ENCODE measurements around the gene TAF12.

The TAF12 gene

GRCh38 chr1:28642056-28642846 is 616 bp downstream of the TAF12 start:
- TF ChIP-seq, protein P1, sequence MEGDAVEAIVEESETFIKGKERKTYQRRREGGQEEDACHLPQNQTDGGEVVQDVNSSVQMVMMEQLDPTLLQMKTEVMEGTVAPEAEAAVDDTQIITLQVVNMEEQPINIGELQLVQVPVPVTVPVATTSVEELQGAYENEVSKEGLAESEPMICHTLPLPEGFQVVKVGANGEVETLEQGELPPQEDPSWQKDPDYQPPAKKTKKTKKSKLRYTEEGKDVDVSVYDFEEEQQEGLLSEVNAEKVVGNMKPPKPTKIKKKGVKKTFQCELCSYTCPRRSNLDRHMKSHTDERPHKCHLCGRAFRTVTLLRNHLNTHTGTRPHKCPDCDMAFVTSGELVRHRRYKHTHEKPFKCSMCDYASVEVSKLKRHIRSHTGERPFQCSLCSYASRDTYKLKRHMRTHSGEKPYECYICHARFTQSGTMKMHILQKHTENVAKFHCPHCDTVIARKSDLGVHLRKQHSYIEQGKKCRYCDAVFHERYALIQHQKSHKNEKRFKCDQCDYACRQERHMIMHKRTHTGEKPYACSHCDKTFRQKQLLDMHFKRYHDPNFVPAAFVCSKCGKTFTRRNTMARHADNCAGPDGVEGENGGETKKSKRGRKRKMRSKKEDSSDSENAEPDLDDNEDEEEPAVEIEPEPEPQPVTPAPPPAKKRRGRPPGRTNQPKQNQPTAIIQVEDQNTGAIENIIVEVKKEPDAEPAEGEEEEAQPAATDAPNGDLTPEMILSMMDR (IDR thresholded peaks at IDR 0.05; ENCODE audit: low read depth, low read length): no peak
- peak overlapping the region; percentile 73 to 85 for H3K4me3 ChIP-seq (replicated peaks in 1 of 2; ENCODE audit: low read depth in 2 of 2, low read length in 2 of 2)
- peak in 1 of 2 donors; percentile 40 for DNase-seq (ENCODE audit: low read depth in 2 of 2)

- no peak overlapping the region for H3K4me3 ChIP-seq (replicated peaks in 1 of 2; ENCODE audit: low read depth in 2 of 2, low read length in 2 of 2)
- peak; percentile 15 to 24 for DNase-seq (ENCODE audit: low read depth in 2 of 2)
- TF ChIP-seq, protein P1 (IDR thresholded peaks at IDR 0.05; ENCODE audit: low read depth, low read length): peak; percentile 37
Observed at GRCh38 chr1:28640766-28641165, 2.1 kb downstream of the TAF12 start.

DNA sequence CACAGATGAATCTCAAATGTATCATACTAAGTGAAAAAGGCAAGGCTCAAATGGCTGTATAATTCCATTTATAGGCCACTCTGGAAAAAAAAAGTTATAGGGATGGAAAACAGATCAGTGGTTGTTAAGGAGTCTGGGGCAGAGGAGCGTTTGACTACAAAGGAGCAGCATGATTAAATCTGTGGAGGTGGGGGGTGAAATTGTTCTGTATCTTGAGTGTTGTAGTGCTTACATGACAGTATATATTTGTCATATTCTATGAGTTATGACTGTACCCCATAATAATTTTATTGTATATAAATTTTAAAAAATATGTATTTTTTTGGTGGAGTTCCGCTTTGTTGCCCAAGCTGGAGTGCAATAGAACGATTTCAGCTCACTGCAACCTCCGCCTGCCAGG is 10.3 kb downstream of the TAF12 start:
- H3K4me3 ChIP-seq (replicated peaks in 1 of 2; ENCODE audit: low read depth in 2 of 2, low read length in 2 of 2): no peak overlapping the region
- TF ChIP-seq, protein P1 (IDR thresholded peaks at IDR 0.05; ENCODE audit: low read depth, low read length): no peak
- no peak for DNase-seq (ENCODE audit: low read depth in 2 of 2)

DNA sequence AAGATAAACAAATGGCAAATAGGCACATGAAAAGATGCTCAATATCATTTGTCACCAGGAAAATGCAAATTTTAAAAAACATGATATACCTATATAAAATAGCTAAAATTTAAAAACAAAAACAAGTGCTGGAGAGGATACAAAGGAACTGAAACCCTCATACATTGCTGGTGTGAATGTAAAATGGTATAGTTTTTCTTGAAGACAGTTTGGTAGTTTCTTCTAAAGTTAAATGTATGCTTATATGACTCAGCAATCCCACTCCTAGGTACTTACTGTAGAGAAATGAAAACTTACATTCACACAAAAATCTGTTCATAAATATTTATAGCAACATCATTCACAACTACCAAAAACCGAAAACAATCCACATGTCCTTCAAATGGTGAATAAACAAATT is 11.2 kb downstream of the TAF12 start:
- H3K4me3 ChIP-seq (replicated peaks in 1 of 2; ENCODE audit: low read depth in 2 of 2, low read length in 2 of 2): no peak overlapping the region
- DNase-seq (ENCODE audit: low read depth in 2 of 2): no peak
- TF ChIP-seq, protein P1 (IDR thresholded peaks at IDR 0.05; ENCODE audit: low read depth, low read length): no peak

DNA sequence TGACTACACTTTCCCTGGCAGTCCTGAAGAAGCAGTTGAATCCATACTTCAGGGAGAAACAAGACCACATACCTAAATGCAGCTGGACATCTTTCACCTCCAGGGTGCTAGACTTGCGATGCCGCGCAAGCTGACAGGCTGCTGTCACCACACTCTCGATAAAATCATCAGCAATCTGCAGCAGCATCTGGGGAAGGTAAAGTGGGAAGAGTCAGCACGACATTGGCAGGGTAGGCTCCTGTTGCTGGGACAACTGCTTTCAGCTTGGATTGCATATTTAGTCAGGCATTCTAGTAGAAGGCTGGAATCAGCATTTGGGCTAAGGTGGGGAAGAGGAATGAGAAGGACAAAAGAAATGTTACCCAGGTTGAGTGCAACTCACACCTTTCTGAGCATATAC is 29.7 kb downstream of the TAF12 start:
- TF ChIP-seq, protein P1 (IDR thresholded peaks at IDR 0.05; ENCODE audit: low read depth, low read length): no peak
- H3K4me3 ChIP-seq (replicated peaks in 1 of 2; ENCODE audit: low read depth in 2 of 2, low read length in 2 of 2): no peak overlapping the region
- DNase-seq (ENCODE audit: low read depth in 2 of 2): no peak

- TF ChIP-seq, protein P1 (IDR thresholded peaks at IDR 0.05; ENCODE audit: low read depth, low read length): no peak
- DNase-seq (ENCODE audit: low read depth in 2 of 2): no peak
Observed at GRCh38 chr1:28606771-28607170, 36.1 kb downstream of the TAF12 start.

More at GRCh38 chr1:28606771-28607170, 36.1 kb downstream of the TAF12 start:
- no peak overlapping the region for H3K4me3 ChIP-seq (replicated peaks in 1 of 2; ENCODE audit: low read depth in 2 of 2, low read length in 2 of 2)

Data from cardiac fibroblast (primary cell).